Prostate gland (tissue), 2 donors: ENCODE results near the gene TMEM161A. TPM values are rescaled to one million over a fixed set of nuclear protein-coding genes. Genes with fewer than 3 reads are reported as not detected.

Experiments used
- DNase-seq: peaks from one replicate; pipeline ENCODE4 v3.0.0-alpha.2; 2019; ENCODE audit warnings: low spot score
- H3K27ac ChIP-seq, 2 donors: fragments of 200-600 bp; sonication (generic); 2 replicates each; pipeline ENCODE4 v1.5.1; 2017 to 2019
- H3K27me3 ChIP-seq: fragments of 200-600 bp; sonication (generic); replicated peaks from 2 replicates; pipeline ENCODE4 v1.5.1; 2019; ENCODE audit not compliant: insufficient read depth
- H3K36me3 ChIP-seq, 2 donors: fragments of 200-600 bp; sonication (generic); 1 replicate in 1 of 2; 2 replicates in 1 of 2; pipeline versions ENCODE4 v1.5.1 to v1.8.1; 2017 to 2019
- H3K4me1 ChIP-seq: fragments of 200-600 bp; sonication (generic); replicated peaks from 2 replicates; pipeline ENCODE4 v1.5.1; 2019
- H3K4me3 ChIP-seq, 2 donors: fragments of 200-600 bp; sonication (generic); 2 replicates each; pipeline ENCODE4 v1.5.1; 2017 to 2019
- H3K9me3 ChIP-seq: fragments of 200-600 bp; sonication (generic); 2 replicates; pipeline ENCODE4 v1.5.1; 2017
- CTCF ChIP-seq, 4 experiments: fragments of 200-600 bp in 2 of 4; fragments of 450-650 bp in 2 of 4; sonication (generic) in 2 of 4; IDR thresholded peaks; 1 replicate in 3 of 4; 2 replicates in 1 of 4; pipeline ENCODE4 v1.5.1; 2016 to 2019; ENCODE audit warnings: antibody characterized with exemption in 4 of 4, mild to moderate bottlenecking in 2 of 4, moderate library complexity in 2 of 4
- POLR2A ChIP-seq: fragments of 450-650 bp; IDR thresholded peaks from one replicate; pipeline ENCODE4 v1.6.1; 2016; ENCODE audit warnings: antibody characterized with exemption, mild to moderate bottlenecking
- POLR2AphosphoS5 ChIP-seq: sonication (generic); formaldehyde crosslinking; IDR thresholded peaks from one replicate; pipeline ENCODE4 v1.6.1; 2017; ENCODE audit warnings: antibody characterized with exemption
- WGBS: methylation state at CpG from one replicate; pipeline ENCODE4 v1.1.5; 2018; 5-methylcytosine and 5-hydroxymethylcytosine counted together
- intact Hi-C: fragments of 100-400 bp; cut with DNase I; formaldehyde crosslinking; loops from one replicate; pipeline ENCODE4 v1.14.2; 2022
- total RNA-seq, 2 donors: library from RNA; depleted of rRNA; stranded (reverse); fragments of >200 nt; gene quantifications; one replicate each; pipeline ENCODE4 v1.1.0, GENCODE V29; 2016

The TMEM161A gene
- total RNA-seq, 2 donors from 2014 or later = 24.0 to 40.9 TPM

- TF ChIP-seq POLR2A = no peak
- no peak for TF ChIP-seq CTCF (IDR thresholded peaks at IDR 0.05)
- no peak for TF ChIP-seq POLR2AphosphoS5
- no peak overlapping the region for H3K27ac ChIP-seq
- H3K27me3 ChIP-seq = no peaks in the 10 kb centered on the region
- H3K36me3 ChIP-seq = no peaks in the 10 kb centered on the region
- intact Hi-C loops = no loop called here
- H3K9me3 ChIP-seq = no peaks in the 10 kb centered on the region
- H3K4me3 ChIP-seq = no peak overlapping the region
- H3K4me1 ChIP-seq = no peaks in the 10 kb centered on the region
- no peak for DNase-seq
These were observed 14.9 kb downstream of the TMEM161A start for GRCh38 chr19:19123386-19123785.

- intact Hi-C loops = no loop called here
- WGBS = 100% methylated on average over 1 of the region's 1 CpG
- H3K36me3 ChIP-seq = no peaks in the 10 kb centered on the region
These were observed 15.4 kb downstream of the TMEM161A start for GRCh38 chr19:19122902-19123301.

GRCh38 chr19:19121371-19121770, 16.9 kb downstream of the TMEM161A start:
- Histone ChIP-seq H3K9me3 (no peaks in the 10 kb centered on the region), H3K36me3 (no peaks in the 10 kb centered on the region), H3K4me3 (no peak overlapping the region), H3K27ac (no peak overlapping the region), H3K4me1 (no peaks in the 10 kb centered on the region), H3K27me3 (no peaks in the 10 kb centered on the region)
- TF ChIP-seq CTCF (IDR thresholded peaks at IDR 0.05) = no peak
- TF ChIP-seq POLR2A = no peak
- no peak for TF ChIP-seq POLR2AphosphoS5
- WGBS = 92% methylated on average over 10 of the region's 10 CpGs
- intact Hi-C loops = no loop called here
- DNase-seq = no peak

More at GRCh38 chr19:19122902-19123301, 15.4 kb downstream of the TMEM161A start:
- Histone ChIP-seq H3K4me3 (no peak overlapping the region), H3K9me3 (no peaks in the 10 kb centered on the region), H3K27me3 (no peaks in the 10 kb centered on the region), H3K4me1 (no peaks in the 10 kb centered on the region), H3K27ac (no peak overlapping the region)
- DNase-seq = no peak
- TF ChIP-seq POLR2AphosphoS5 (no peak), POLR2A (no peak), CTCF (IDR thresholded peaks at IDR 0.05) (no peak)

GRCh38 chr19:19120308-19121231, 17.7 kb downstream of the TMEM161A start:
- TF ChIP-seq CTCF (IDR thresholded peaks at IDR 0.05) (no peak), POLR2A (no peak), POLR2AphosphoS5 (no peak)
- H3K4me1 ChIP-seq = no peaks in the 10 kb centered on the region
- no peak overlapping the region for H3K27ac ChIP-seq
- no peaks in the 10 kb centered on the region for H3K27me3 ChIP-seq
- DNase-seq = no peak
- no peaks in the 10 kb centered on the region for H3K36me3 ChIP-seq
- no peaks in the 10 kb centered on the region for H3K9me3 ChIP-seq
- H3K4me3 ChIP-seq = no peak overlapping the region
- 65% methylated on average over 39 of the region's 39 CpGs for WGBS
- intact Hi-C loops = no loop called here
